Measurements from ENCODE around the gene AOPEP.

GRCh38 chr9:94906713-94907112 is 180.2 kb downstream of the AOPEP start:
- TF ChIP-seq CTCF (IDR thresholded peaks at IDR 0.05) (no peak), POLR2A (IDR thresholded peaks at IDR 0.05) (no peak)

Data from heart left ventricle (tissue), 13 donors.